DMS79 (cell line): ENCODE measurements around the gene ZPLD1.

ENCODE experiments used
- DNase-seq: peaks from one replicate; lab custom pipeline; 2025; lab: John Stamatoyannopoulos, UW

ZPLD1 gene

GRCh38 chr3:102434715-102435114, at the start of gene ZPLD1:
TSS of gene ZPLD1 (plus strand) at chr3:102435015. CDS start at chr3:102438488, 3,473 bp downstream.
- DNase-seq: no peak

- DNase-seq: no peak
These were observed 44.5 kb upstream of the ZPLD1 start for GRCh38 chr3:102390171-102390864.

- DNase-seq: no peak
These were observed 43.9 kb upstream of the ZPLD1 start for GRCh38 chr3:102390916-102391315.

GRCh38 chr3:102391491-102391890, 43.3 kb upstream of the ZPLD1 start:
- no peak for DNase-seq

GRCh38 chr3:102394517-102394916, 40.3 kb upstream of the ZPLD1 start:
- no peak for DNase-seq

- no peak for DNase-seq
These were observed 36.6 kb upstream of the ZPLD1 start for GRCh38 chr3:102398176-102398575.

- DNase-seq: no peak
These were observed 36.1 kb upstream of the ZPLD1 start for GRCh38 chr3:102398666-102399065.

- DNase-seq: no peak
These were observed 34.7 kb upstream of the ZPLD1 start for GRCh38 chr3:102400142-102400541.

GRCh38 chr3:102400766-102401165, 34.0 kb upstream of the ZPLD1 start:
- DNase-seq: no peak

- DNase-seq: no peak
These were observed 24.2 kb upstream of the ZPLD1 start for GRCh38 chr3:102410616-102411015.

- no peak for DNase-seq
These were observed 19.3 kb upstream of the ZPLD1 start for GRCh38 chr3:102415553-102415952.

GRCh38 chr3:102419786-102420185, 15.0 kb upstream of the ZPLD1 start:
- no peak for DNase-seq

- no peak for DNase-seq
These were observed 7.0 kb downstream of the ZPLD1 start for GRCh38 chr3:102441832-102442231.

- DNase-seq: no peak
These were observed 8.2 kb downstream of the ZPLD1 start for GRCh38 chr3:102443021-102443420.

- DNase-seq: no peak
These were observed 9.3 kb downstream of the ZPLD1 start for GRCh38 chr3:102444101-102444500.

- no peak for DNase-seq
These were observed 12.5 kb downstream of the ZPLD1 start for GRCh38 chr3:102447272-102447671.

GRCh38 chr3:102449341-102449740, 14.5 kb downstream of the ZPLD1 start:
- no peak for DNase-seq

GRCh38 chr3:102449930-102450329, 15.1 kb downstream of the ZPLD1 start:
- DNase-seq: no peak

GRCh38 chr3:102450976-102451375, 16.2 kb downstream of the ZPLD1 start:
- DNase-seq: no peak

GRCh38 chr3:102451543-102451942, 16.7 kb downstream of the ZPLD1 start:
- no peak for DNase-seq

- no peak for DNase-seq
These were observed 19.4 kb downstream of the ZPLD1 start for GRCh38 chr3:102454181-102454580.

- DNase-seq: no peak
These were observed 22.8 kb downstream of the ZPLD1 start for GRCh38 chr3:102457644-102458043.

GRCh38 chr3:102460579-102460978, 25.8 kb downstream of the ZPLD1 start:
- no peak for DNase-seq

GRCh38 chr3:102464261-102464660, 29.4 kb downstream of the ZPLD1 start:
- no peak for DNase-seq
